ENCODE results near the gene MAP3K5. TPM values are rescaled to one million over a fixed set of nuclear protein-coding genes. Genes with fewer than 3 reads are reported as not detected.
A peak's percentile ranks its signal among the peaks of the same experiment; 100 is the strongest.

MAP3K5 gene
- total RNA-seq, 2 donors from 2014 or later, result 6.6 to 9.7 TPM

- DNase-seq (no peak), ATAC-seq (no peak)
- intact Hi-C loops (cut with DNase I), result no loop called here
These were observed 126.2 kb downstream of the MAP3K5 start for GRCh38 chr6:136666041-136666440.

GRCh38 chr6:136662347-136663237, 129.7 kb downstream of the MAP3K5 start:
- intact Hi-C loops (cut with DNase I), result no loop called here
- DNase-seq (no peak), ATAC-seq (no peak)

- intact Hi-C loops (cut with DNase I), result no loop called here
- ATAC-seq (no peak), DNase-seq (no peak)
These were observed 131.6 kb downstream of the MAP3K5 start for GRCh38 chr6:136660727-136661126.

GRCh38 chr6:136659991-136660499, 132.2 kb downstream of the MAP3K5 start:
- intact Hi-C loops (cut with DNase I), result no loop called here
- no peak for DNase-seq
- ATAC-seq, result no peak

- intact Hi-C loops (cut with DNase I), result no loop called here
- DNase-seq, result no peak
- no peak for ATAC-seq
These were observed 133.6 kb downstream of the MAP3K5 start for GRCh38 chr6:136658711-136659110.

GRCh38 chr6:136657666-136658065, 134.6 kb downstream of the MAP3K5 start:
- DNase-seq (no peak), ATAC-seq (no peak)
- intact Hi-C loops (cut with DNase I), result no loop called here

GRCh38 chr6:136656121-136656520, 136.2 kb downstream of the MAP3K5 start:
- ATAC-seq (no peak), DNase-seq (no peak)
- intact Hi-C loops (cut with DNase I), result no loop called here

- intact Hi-C loops (cut with DNase I), result no loop called here
- ATAC-seq (no peak), DNase-seq (no peak)
These were observed 136.8 kb downstream of the MAP3K5 start for GRCh38 chr6:136655239-136656014.

- no peak for ATAC-seq
- DNase-seq, result no peak
- intact Hi-C loops (cut with DNase I), result no loop called here
These were observed 138.2 kb downstream of the MAP3K5 start for GRCh38 chr6:136654086-136654485.

- DNase-seq, result no peak
- intact Hi-C loops (cut with DNase I), result no loop called here
- no peak for ATAC-seq
These were observed 139.6 kb downstream of the MAP3K5 start for GRCh38 chr6:136652656-136653055.

- ATAC-seq, result no peak
- no peak for DNase-seq
- intact Hi-C loops (cut with DNase I), result no loop called here
These were observed 140.3 kb downstream of the MAP3K5 start for GRCh38 chr6:136651982-136652381.

GRCh38 chr6:136647363-136647852, 144.9 kb downstream of the MAP3K5 start:
- DNase-seq (peak; percentile 24), ATAC-seq (peak; percentile 51 to 85)
- intact Hi-C loops (cut with DNase I), result loop anchor here in 1 of 2 donors (10.0 kb wide), 1 partner anchor 367 kb away; no protein-coding TSS in a partner anchor

GRCh38 chr6:136646377-136646776, 145.9 kb downstream of the MAP3K5 start:
- DNase-seq (no peak), ATAC-seq (peak; percentile 65 to 78)
- intact Hi-C loops (cut with DNase I), result loop anchor here in 1 of 2 donors (10.0 kb wide), 1 partner anchor 368 kb away; no protein-coding TSS in a partner anchor

- ATAC-seq (no peak), DNase-seq (no peak)
- intact Hi-C loops (cut with DNase I), result loop anchor here (1.0 to 10.0 kb wide), 4 partner anchors 148 to 370 kb away; partner anchors contain the start of gene MAP3K5 (in 1 of the 2)
These were observed 147.7 kb downstream of the MAP3K5 start for GRCh38 chr6:136644597-136644952.

GRCh38 chr6:136643850-136644596, 148.3 kb downstream of the MAP3K5 start:
- intact Hi-C loops (cut with DNase I), result loop anchor here (1.0 to 10.0 kb wide), 4 partner anchors 148 to 371 kb away; partner anchors contain the start of gene MAP3K5 (in 1 of the 2)
- DNase-seq (peak; percentile 92), ATAC-seq (peak; percentile 92)

- intact Hi-C loops (cut with DNase I), result loop anchor here (5.0 to 10.0 kb wide), 3 partner anchors 150 to 373 kb away; partner anchors contain the start of gene MAP3K5 (in 1 of the 2)
- DNase-seq (no peak), ATAC-seq (no peak)
These were observed 150.3 kb downstream of the MAP3K5 start for GRCh38 chr6:136641873-136642465.

GRCh38 chr6:136641166-136641565, 151.1 kb downstream of the MAP3K5 start:
- ATAC-seq (no peak), DNase-seq (no peak)
- intact Hi-C loops (cut with DNase I), result loop anchor here (5.0 to 10.0 kb wide), 3 partner anchors 151 to 374 kb away; partner anchors contain the start of gene MAP3K5 (in 1 of the 2)

Measured in left cardiac atrium (tissue), 4 donors.